ENCODE data around the gene TERF2IP.

DNA sequence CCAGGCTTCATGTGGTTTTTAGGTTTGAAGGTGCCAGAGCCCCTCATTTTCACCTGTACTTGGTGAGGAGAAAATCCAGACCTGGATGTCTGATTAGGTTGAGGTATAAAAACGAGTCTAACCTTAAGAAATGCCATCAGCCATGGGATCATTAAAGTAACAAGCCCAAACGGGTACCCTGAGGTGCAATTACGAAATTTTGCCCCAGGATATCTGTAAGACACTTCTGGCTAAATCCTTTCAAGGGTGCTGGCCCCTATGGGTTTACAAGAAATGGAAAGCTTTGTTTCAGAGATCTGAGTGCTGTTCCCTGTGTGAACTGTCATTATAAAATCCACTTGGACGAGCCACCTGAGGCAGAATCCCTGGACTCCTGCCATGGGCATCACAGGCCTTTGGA is 44.3 kb upstream of the TERF2IP start:
- TF ChIP-seq TEAD4 (IDR thresholded peaks at IDR 0.05) (no peak), EP300 (IDR thresholded peaks at IDR 0.05; ENCODE audit: borderline replicate concordance) (no peak), NFIC (IDR thresholded peaks at IDR 0.05) (no peak), CEBPB (IDR thresholded peaks at IDR 0.05) (no peak), FOXM1 (IDR thresholded peaks at IDR 0.05; ENCODE audit: borderline replicate concordance, low read depth) (no peak), CREB1 (IDR thresholded peaks at IDR 0.05; ENCODE audit: low read depth) (no peak), EGR1 (IDR thresholded peaks at IDR 0.05) (no peak), YY1 (IDR thresholded peaks at IDR 0.05; ENCODE audit: low read depth) (no peak), RAD21 (IDR thresholded peaks at IDR 0.05; ENCODE audit: low read depth) (no peak), TAF1 (IDR thresholded peaks at IDR 0.05; ENCODE audit: low read depth) (no peak), TCF12 (IDR thresholded peaks at IDR 0.05; ENCODE audit: low read depth) (no peak)
- TF ChIP-seq, protein P1, sequence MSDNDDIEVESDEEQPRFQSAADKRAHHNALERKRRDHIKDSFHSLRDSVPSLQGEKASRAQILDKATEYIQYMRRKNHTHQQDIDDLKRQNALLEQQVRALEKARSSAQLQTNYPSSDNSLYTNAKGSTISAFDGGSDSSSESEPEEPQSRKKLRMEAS (IDR thresholded peaks at IDR 0.05): no peak
- TF ChIP-seq, protein P2, sequence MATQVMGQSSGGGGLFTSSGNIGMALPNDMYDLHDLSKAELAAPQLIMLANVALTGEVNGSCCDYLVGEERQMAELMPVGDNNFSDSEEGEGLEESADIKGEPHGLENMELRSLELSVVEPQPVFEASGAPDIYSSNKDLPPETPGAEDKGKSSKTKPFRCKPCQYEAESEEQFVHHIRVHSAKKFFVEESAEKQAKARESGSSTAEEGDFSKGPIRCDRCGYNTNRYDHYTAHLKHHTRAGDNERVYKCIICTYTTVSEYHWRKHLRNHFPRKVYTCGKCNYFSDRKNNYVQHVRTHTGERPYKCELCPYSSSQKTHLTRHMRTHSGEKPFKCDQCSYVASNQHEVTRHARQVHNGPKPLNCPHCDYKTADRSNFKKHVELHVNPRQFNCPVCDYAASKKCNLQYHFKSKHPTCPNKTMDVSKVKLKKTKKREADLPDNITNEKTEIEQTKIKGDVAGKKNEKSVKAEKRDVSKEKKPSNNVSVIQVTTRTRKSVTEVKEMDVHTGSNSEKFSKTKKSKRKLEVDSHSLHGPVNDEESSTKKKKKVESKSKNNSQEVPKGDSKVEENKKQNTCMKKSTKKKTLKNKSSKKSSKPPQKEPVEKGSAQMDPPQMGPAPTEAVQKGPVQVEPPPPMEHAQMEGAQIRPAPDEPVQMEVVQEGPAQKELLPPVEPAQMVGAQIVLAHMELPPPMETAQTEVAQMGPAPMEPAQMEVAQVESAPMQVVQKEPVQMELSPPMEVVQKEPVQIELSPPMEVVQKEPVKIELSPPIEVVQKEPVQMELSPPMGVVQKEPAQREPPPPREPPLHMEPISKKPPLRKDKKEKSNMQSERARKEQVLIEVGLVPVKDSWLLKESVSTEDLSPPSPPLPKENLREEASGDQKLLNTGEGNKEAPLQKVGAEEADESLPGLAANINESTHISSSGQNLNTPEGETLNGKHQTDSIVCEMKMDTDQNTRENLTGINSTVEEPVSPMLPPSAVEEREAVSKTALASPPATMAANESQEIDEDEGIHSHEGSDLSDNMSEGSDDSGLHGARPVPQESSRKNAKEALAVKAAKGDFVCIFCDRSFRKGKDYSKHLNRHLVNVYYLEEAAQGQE (IDR thresholded peaks at IDR 0.05; ENCODE audit: low read depth): no peak
- TF ChIP-seq, protein P3, sequence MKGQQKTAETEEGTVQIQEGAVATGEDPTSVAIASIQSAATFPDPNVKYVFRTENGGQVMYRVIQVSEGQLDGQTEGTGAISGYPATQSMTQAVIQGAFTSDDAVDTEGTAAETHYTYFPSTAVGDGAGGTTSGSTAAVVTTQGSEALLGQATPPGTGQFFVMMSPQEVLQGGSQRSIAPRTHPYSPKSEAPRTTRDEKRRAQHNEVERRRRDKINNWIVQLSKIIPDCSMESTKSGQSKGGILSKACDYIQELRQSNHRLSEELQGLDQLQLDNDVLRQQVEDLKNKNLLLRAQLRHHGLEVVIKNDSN (IDR thresholded peaks at IDR 0.05): no peak

All from Ishikawa (cell line).